ENCODE measurements around the gene CD163.

Gene CD163

GRCh38 chr12:7486512-7486911 is 17.1 kb downstream of the CD163 start:
- no peak for DNase-seq (ENCODE audit: extremely low read depth, low read depth)
- H3K4me3 ChIP-seq (replicated peaks; ENCODE audit: low read depth, low read length), result no peak overlapping the region
- TF ChIP-seq, protein P1, sequence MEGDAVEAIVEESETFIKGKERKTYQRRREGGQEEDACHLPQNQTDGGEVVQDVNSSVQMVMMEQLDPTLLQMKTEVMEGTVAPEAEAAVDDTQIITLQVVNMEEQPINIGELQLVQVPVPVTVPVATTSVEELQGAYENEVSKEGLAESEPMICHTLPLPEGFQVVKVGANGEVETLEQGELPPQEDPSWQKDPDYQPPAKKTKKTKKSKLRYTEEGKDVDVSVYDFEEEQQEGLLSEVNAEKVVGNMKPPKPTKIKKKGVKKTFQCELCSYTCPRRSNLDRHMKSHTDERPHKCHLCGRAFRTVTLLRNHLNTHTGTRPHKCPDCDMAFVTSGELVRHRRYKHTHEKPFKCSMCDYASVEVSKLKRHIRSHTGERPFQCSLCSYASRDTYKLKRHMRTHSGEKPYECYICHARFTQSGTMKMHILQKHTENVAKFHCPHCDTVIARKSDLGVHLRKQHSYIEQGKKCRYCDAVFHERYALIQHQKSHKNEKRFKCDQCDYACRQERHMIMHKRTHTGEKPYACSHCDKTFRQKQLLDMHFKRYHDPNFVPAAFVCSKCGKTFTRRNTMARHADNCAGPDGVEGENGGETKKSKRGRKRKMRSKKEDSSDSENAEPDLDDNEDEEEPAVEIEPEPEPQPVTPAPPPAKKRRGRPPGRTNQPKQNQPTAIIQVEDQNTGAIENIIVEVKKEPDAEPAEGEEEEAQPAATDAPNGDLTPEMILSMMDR (IDR thresholded peaks at IDR 0.05; ENCODE audit: low read depth, low read length, missing control alignments), result no peak

DNA sequence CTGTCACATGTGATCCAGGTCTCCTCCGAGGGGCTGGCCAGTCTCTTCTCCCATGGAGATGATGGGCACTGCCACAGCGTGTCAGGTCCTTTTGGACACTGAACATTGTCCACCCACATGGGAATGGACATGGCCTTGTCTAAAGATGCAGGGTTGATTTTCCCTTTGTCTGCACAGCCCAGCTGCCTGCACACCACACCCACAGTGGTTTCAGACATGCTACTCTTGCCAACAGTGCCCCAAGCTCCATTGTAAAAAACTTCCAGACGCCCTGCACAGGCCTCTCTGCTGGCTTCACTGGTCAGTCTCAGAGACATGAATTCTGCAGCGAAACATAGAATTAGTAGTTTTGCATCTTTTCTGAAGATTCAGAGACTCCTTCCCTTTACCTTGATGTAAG is 18.5 kb downstream of the CD163 start:
- no peak overlapping the region for H3K4me3 ChIP-seq (replicated peaks; ENCODE audit: low read depth, low read length)
- no peak for DNase-seq (ENCODE audit: extremely low read depth, low read depth)
- TF ChIP-seq, protein P1 (IDR thresholded peaks at IDR 0.05; ENCODE audit: low read depth, low read length, missing control alignments), result no peak

DNA sequence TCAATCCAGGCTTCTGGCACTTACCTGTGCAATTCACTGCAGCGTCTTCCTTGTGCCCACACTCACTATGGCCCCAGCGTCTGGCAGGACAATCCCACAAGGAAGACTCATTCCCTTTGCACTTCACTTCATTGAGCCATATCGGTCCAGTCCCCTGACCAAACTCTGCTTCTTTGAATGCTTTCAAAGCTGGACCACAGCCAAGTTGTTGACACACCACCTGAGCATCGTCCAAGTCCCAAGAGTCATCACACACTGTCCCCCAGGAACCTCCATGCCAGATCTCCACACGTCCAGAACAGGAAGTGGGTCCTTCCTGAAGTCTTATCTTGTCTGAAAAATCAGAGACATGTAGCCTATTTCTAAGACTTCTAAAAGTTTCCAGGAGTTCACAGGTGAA is 20.2 kb downstream of the CD163 start:
- DNase-seq (ENCODE audit: extremely low read depth, low read depth), result no peak
- H3K4me3 ChIP-seq (replicated peaks; ENCODE audit: low read depth, low read length), result no peak overlapping the region
- TF ChIP-seq, protein P1 (IDR thresholded peaks at IDR 0.05; ENCODE audit: low read depth, low read length, missing control alignments), result no peak

- no peak for DNase-seq (ENCODE audit: extremely low read depth, low read depth)
- H3K4me3 ChIP-seq (replicated peaks; ENCODE audit: low read depth, low read length), result no peak overlapping the region
- TF ChIP-seq, protein P1 (IDR thresholded peaks at IDR 0.05; ENCODE audit: low read depth, low read length, missing control alignments), result no peak
Measured at GRCh38 chr12:7479771-7480170, 23.8 kb downstream of the CD163 start.

- DNase-seq (ENCODE audit: extremely low read depth, low read depth), result no peak
- H3K4me3 ChIP-seq (replicated peaks; ENCODE audit: low read depth, low read length), result no peak overlapping the region
- TF ChIP-seq, protein P1 (IDR thresholded peaks at IDR 0.05; ENCODE audit: low read depth, low read length, missing control alignments), result no peak
Measured at GRCh38 chr12:7472060-7472459, 31.5 kb downstream of the CD163 start.

DNA sequence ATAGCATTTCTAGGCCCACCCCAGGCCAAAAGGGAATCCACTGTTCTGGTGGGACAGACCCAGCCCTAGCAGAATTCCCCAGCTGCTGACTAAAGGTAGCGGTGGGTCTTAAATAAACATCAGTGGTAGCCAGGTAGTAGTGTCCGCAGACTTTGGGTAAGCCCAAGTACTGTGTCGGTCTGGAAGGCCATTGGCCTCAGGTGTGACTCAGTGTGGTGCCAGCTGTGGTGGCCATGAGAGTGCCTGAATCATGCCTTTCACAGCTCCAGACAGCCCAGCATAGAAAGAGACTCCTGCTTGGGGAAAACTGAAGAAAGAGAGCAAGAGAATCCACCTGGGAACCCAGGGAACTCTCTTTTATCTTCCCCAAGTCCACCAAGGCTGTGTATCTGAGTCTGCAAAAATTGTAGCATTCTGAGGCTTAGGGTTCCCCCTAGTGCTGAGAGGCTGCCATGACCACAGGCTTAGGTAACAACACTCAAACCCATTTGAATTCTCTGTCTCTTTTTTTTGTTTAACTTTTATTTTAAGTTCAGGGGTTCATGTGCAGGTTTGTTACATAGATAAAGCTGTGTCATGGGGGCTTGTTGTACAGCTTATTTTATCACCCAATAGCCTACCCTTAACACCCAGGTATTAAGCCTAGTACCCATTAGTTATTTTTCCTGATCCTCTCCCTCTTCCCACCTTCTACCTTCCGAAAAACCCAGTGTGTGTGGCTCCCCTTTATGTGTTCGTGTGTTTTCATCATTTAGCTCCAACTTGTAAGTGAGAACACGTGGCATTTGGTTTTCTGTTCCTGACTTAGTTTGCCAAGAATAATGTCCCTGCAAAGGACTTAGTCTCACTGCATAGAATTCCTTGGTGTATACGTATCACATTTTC is 43.0 kb downstream of the CD163 start:
- TF ChIP-seq, protein P1 (IDR thresholded peaks at IDR 0.05; ENCODE audit: low read depth, low read length, missing control alignments), result peak; percentile 88
- DNase-seq (ENCODE audit: extremely low read depth, low read depth), result peak; percentile 22

More for the DNA sequence above, 43.0 kb downstream of the CD163 start:
- no peak overlapping the region for H3K4me3 ChIP-seq (replicated peaks; ENCODE audit: low read depth, low read length)
